ENCODE results near the gene TESK1.

GRCh38 chr9:35646153-35646532 is 41.1 kb downstream of the TESK1 start:
- no peak for TF ChIP-seq CTCF (IDR thresholded peaks at IDR 0.05; ENCODE audit: low read depth, low read length)
- no peak for TF ChIP-seq POLR2A (IDR thresholded peaks at IDR 0.05; ENCODE audit: extremely low read depth, insufficient read length)
- TF ChIP-seq MAX (IDR thresholded peaks at IDR 0.05; ENCODE audit: low read depth, low read length) = no peak
